ENCODE data around the gene LRRC19. TPM values are rescaled to one million over a fixed set of nuclear protein-coding genes. Genes with fewer than 3 reads are reported as not detected.
A peak's percentile ranks its signal among the peaks of the same experiment; 100 is the strongest.

The LRRC19 gene
- total RNA-seq, 2 experiments from 2014 or later: not detected

GRCh38 chr9:26955921-26956859 lies 49.3 kb downstream of the LRRC19 start, which contains the start of gene IFT74:
TSS of gene IFT74 (plus strand) at chr9:26956412. CDS start at chr9:26961968, 5,556 bp downstream.
- Mint-ChIP-seq H3K27ac (peak within 1 kb of the TSS; percentile 94), H3K4me1 (ENCODE audit: low read depth) (peaks cover 33% of the 10 kb centered on the region), H3K4me3 (peak within 1 kb of the TSS; percentile 94), H3K27me3 (no peaks in the 10 kb centered on the region), H3K9me3 (no peaks in the 10 kb centered on the region), H3K36me3 (ENCODE audit: low read depth) (peaks cover 11% of the 10 kb centered on the region)
- Histone ChIP-seq H3K27ac (ENCODE audit: low read depth in 1 of 2, low read length in 2 of 2) (peak within 1 kb of the TSS; percentile 48 to 73), H3K36me3 (ENCODE audit: insufficient read depth, low read length) (no peaks in the 10 kb centered on the region), H3K4me3 (ENCODE audit: low read length) (peak within 1 kb of the TSS; percentile 71), H3K27me3 (ENCODE audit: control insufficient read depth in 1 of 2, insufficient read depth in 2 of 2, low read length in 2 of 2) (no peaks in the 10 kb centered on the region), H3K4me1 (ENCODE audit: insufficient read depth, low read length) (peaks cover 15% of the 10 kb centered on the region), H3K9me3 (ENCODE audit: control insufficient read depth in 1 of 2, insufficient read depth in 1 of 2, low read length in 2 of 2) (no peaks in the 10 kb centered on the region)
- intact Hi-C loops (cut with DNase I, micrococcal nuclease): loop anchor here (1.0 to 10.0 kb wide), 4 partner anchors 9 to 619 kb away; partner anchors contain the start of genes C9orf72 (in 2 of the 2), PLAA (in 2 of the 2) and CAAP1 (in 1 of the 2)
- DNase-seq (peak; percentile 87 to 98 (median 92)), ATAC-seq (ENCODE audit: poor library complexity) (peak; percentile 99)
- ChIA-PET CTCF (interaction anchor here (1.1 to 3.1 kb wide), 2 partner anchors 9 to 64 kb away, joined by 8 to 16 read pairs; partner anchors contain the start of genes CAAP1 and PLAA), POLR2A (interaction anchor here (0.6 to 2.9 kb wide), 7 partner anchors 9 to 617 kb away, joined by 3 to 49 read pairs (median 6); partner anchors contain the start of genes C9orf72, CAAP1 and PLAA)
- no peak for TF ChIP-seq CTCF (IDR thresholded peaks at IDR 0.05)

GRCh38 chr9:26955222-26955903 lies 50.1 kb downstream of the LRRC19 start:
- no peak for TF ChIP-seq CTCF (IDR thresholded peaks at IDR 0.05)
- H3K27ac ChIP-seq (ENCODE audit: low read depth in 1 of 2, low read length in 2 of 2): peak overlapping the region; percentile 48 to 73
- Mint-ChIP-seq H3K4me1 (ENCODE audit: low read depth) (peaks cover 33% of the 10 kb centered on the region), H3K9me3 (no peaks in the 10 kb centered on the region), H3K27ac (peak overlapping the region; percentile 94), H3K4me3 (peak overlapping the region; percentile 94), H3K27me3 (peaks cover 2% of the 10 kb centered on the region), H3K36me3 (ENCODE audit: low read depth) (peaks cover 11% of the 10 kb centered on the region)
- peak overlapping the region; percentile 71 for H3K4me3 ChIP-seq (ENCODE audit: low read length)
- ATAC-seq (ENCODE audit: poor library complexity) (no peak), DNase-seq (peak in 2 of 14 experiments; percentile 31 to 37)
- peaks cover 15% of the 10 kb centered on the region for H3K4me1 ChIP-seq (ENCODE audit: insufficient read depth, low read length)
- no peaks in the 10 kb centered on the region for H3K9me3 ChIP-seq (ENCODE audit: control insufficient read depth in 1 of 2, insufficient read depth in 1 of 2, low read length in 2 of 2)
- H3K36me3 ChIP-seq (ENCODE audit: insufficient read depth, low read length): no peaks in the 10 kb centered on the region
- intact Hi-C loops (cut with DNase I, micrococcal nuclease): loop anchor here (5.0 to 10.0 kb wide), 2 partner anchors 617 to 619 kb away; partner anchors contain the start of gene C9orf72 (in 2 of the 2)
- no peaks in the 10 kb centered on the region for H3K27me3 ChIP-seq (ENCODE audit: control insufficient read depth in 1 of 2, insufficient read depth in 2 of 2, low read length in 2 of 2)
- ChIA-PET CTCF (interaction anchor here (1.1 to 3.1 kb wide), 2 partner anchors 8 to 63 kb away, joined by 8 to 16 read pairs; partner anchors contain the start of genes CAAP1 and PLAA), POLR2A (interaction anchor here (0.6 to 2.9 kb wide), 6 partner anchors 8 to 618 kb away, joined by 3 to 49 read pairs (median 6); partner anchors contain the start of genes C9orf72, CAAP1 and PLAA)

GRCh38 chr9:26954050-26954508 lies 51.4 kb downstream of the LRRC19 start:
- Histone ChIP-seq H3K4me1 (ENCODE audit: insufficient read depth, low read length) (peaks cover 15% of the 10 kb centered on the region), H3K9me3 (ENCODE audit: control insufficient read depth in 1 of 2, insufficient read depth in 1 of 2, low read length in 2 of 2) (no peaks in the 10 kb centered on the region), H3K36me3 (ENCODE audit: insufficient read depth, low read length) (no peaks in the 10 kb centered on the region), H3K4me3 (ENCODE audit: low read length) (no peak overlapping the region), H3K27ac (ENCODE audit: low read depth in 1 of 2, low read length in 2 of 2) (no peak overlapping the region), H3K27me3 (ENCODE audit: control insufficient read depth in 1 of 2, insufficient read depth in 2 of 2, low read length in 2 of 2) (no peaks in the 10 kb centered on the region)
- POLR2A ChIA-PET: interaction anchor here (2.9 kb wide), 1 partner anchor 61 kb away, joined by 26 read pairs; the partner anchor contains the start of gene CAAP1
- Mint-ChIP-seq H3K4me1 (ENCODE audit: low read depth) (peaks cover 33% of the 10 kb centered on the region), H3K27ac (peak overlapping the region; percentile 12), H3K36me3 (ENCODE audit: low read depth) (peaks cover 11% of the 10 kb centered on the region), H3K9me3 (no peaks in the 10 kb centered on the region), H3K27me3 (peaks cover 3% of the 10 kb centered on the region), H3K4me3 (peak overlapping the region; percentile 57)
- intact Hi-C loops (cut with DNase I, micrococcal nuclease): loop anchor here in 1 of 2 experiments (10.0 kb wide), 1 partner anchor 621 kb away; the partner anchor contains the start of gene C9orf72
- CTCF ChIA-PET: interaction anchor here (3.1 kb wide), 1 partner anchor 61 kb away, joined by 16 read pairs; the partner anchor contains the start of gene CAAP1
- DNase-seq: peak in 3 of 14 experiments; percentile 32 to 48 (median 42)
- no peak for TF ChIP-seq CTCF (IDR thresholded peaks at IDR 0.05)
- ATAC-seq (ENCODE audit: poor library complexity): no peak

All from CD4-positive, alpha-beta T cell (primary cell).